PC-3 (cell line): ENCODE results near the gene KIF5C.

Source experiments
- CTCF ChIP-seq: fragments of 300-600 bp; sonication (generic); conservative IDR thresholded peaks from 2 replicates; pipeline ENCODE4 v1.5.1; 2017; ENCODE audit warnings: antibody characterized with exemption, low read depth, mild to moderate bottlenecking, low read length
- EZH2 ChIP-seq: fragments of 300-600 bp; sonication (generic); IDR thresholded peaks from one replicate; pipeline ENCODE4 v1.6.1; 2017; ENCODE audit warnings: antibody characterized with exemption, mild to moderate bottlenecking, low read length; ENCODE audit not compliant: unreplicated experiment
- EZH2phosphoT487 ChIP-seq: fragments of 300-600 bp; sonication (generic); IDR thresholded peaks from 2 replicates; pipeline ENCODE4 v1.6.1; 2018; ENCODE audit warnings: mild to moderate bottlenecking, antibody characterized with exemption, low read length, borderline replicate concordance

DNA sequence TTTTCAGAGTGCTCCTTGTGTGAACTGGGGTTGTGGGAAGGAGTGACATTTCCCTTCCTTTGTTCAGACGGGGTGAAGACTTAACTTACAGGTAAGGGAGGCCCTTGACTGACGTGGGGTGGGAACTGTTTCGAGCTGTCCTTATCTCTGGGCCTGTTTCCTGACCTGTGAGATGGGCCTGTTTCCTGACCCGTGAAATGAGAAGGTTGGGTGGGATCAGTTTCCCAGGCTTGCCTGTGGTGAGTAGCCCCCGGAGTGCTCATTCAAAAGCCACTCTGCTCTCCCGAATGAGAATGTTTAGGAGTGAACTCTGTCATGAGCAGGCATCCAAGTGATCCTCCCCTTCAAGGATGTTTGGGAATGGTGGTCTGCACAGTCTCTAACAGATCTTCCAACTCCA lies 159.4 kb downstream of the KIF5C start:
- TF ChIP-seq CTCF (no peak), EZH2phosphoT487 (no peak), EZH2 (no peak)
